Glomerular visceral epithelial cell (primary cell): ENCODE data around the gene ARMH4.

Source experiments
- DNase-seq: peaks from one replicate; pipeline ENCODE4 v3.0.0-alpha.2; 2016; ENCODE audit errors: extremely low spot score

ARMH4 gene

GRCh38 chr14:57962325-57963035 lies 189.5 kb downstream of the ARMH4 start:
- DNase-seq, result no peak

GRCh38 chr14:57961786-57962060 lies 190.3 kb downstream of the ARMH4 start:
- no peak for DNase-seq

GRCh38 chr14:57960946-57961785 lies 190.8 kb downstream of the ARMH4 start:
- no peak for DNase-seq

- DNase-seq, result no peak
Measured at GRCh38 chr14:57957441-57957840, 194.6 kb downstream of the ARMH4 start.
